Activated CD4-positive, alpha-beta T cell treated with anti-CD3 and anti-CD28 coated beads for 1 hour (primary cell): Measurements from ENCODE around the gene SDR42E1.
"Not testable (repeated sequence)": the region's sequence is repeated elsewhere in the genome, so short reads cannot be mapped to it uniquely, and the experiment has no call there.

ENCODE experiments used
- DNase-seq: peaks from one replicate; pipeline ENCODE4 v3.0.0-alpha.2; 2020

Gene SDR42E1

DNA sequence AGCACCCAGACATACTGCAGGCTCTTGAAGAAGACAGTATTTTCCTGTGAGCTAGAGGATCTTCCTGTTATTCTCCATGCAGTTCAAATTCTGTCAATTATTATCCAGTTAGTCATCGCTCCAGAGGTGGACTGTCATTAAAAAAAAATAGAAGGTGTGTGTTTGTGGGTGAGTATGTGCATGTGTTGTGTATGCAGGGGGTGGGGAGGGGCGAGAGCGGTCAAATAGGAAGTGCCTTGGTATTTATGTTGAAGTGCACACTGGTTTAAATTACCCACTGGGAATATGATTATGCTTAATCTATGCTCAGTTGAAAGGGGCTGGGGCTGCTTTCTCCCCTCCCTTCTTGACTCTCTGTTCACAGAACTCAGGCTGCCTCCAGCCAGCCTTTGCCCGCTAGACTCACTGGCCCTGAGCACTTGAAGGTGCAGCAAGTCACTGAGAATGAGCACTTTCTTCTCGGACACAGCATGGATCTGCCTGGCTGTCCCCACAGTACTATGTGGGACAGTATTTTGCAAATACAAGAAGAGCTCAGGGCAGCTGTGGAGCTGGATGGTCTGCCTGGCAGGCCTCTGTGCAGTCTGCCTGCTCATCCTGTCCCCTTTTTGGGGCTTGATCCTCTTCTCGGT is 23.8 kb upstream of the SDR42E1 start, which contains the start of gene HSD17B2:
Gene HSD17B2, plus strand, starts transcription at position 273 of the 632 bp plus-strand sequence. Its CDS starts 172 bp downstream, at position 445.
- DNase-seq: no peak

DNA sequence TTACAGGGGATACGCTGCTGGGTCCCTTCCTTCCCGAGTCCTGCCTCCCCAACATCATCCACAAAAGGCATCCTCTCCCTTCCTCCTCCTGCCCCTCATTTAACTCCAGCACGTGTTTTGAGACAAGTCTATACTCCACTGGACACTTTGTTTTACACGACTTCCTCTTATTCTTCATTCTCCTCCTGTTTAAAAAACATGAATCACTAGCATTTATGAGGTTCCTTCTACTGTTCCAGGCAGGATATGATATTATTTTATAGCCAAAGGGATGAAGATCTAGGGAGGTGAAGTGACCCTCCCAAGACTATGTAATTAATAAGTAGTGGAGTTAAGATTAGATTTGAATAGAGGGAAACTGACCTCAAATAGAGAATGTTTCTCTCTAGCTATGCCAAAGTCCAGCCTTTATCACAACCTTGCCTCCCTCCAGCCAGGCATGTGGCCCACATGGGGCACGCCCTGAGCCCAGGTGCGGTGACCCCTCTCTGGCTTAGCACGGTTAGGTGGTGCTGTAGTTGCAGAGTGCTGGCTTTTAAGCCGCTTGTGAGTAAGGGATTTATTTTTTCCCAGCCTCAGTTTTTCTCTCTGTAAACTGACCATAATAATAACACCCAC is 22.5 kb upstream of the SDR42E1 start:
- DNase-seq: no peak

- no peak for DNase-seq
These were observed 21.7 kb upstream of the SDR42E1 start for GRCh38 chr16:82033006-82033405.

GRCh38 chr16:82031116-82032084 is 20.1 kb upstream of the SDR42E1 start:
- DNase-seq: no peak

- no peak for DNase-seq
These were observed 16.4 kb upstream of the SDR42E1 start for GRCh38 chr16:82027629-82028064.

DNA sequence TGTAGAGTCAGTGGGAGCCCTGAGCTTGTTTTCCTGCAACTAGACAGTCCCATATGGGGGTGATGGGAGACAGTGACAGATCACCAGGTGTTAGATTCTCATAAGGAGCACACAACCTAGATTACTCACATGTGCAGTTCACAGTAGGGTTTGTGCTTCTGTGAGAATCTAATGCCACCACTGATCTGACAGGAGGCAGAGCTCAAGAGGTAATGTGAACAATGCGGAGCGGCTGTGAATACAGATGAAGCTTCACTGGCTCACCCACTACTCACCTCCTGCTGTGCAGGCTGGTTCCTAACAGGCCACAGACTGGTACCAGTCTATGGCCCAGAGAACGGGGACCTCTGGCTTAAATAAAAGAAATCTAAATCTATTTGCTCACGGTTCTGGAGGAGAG is 13.6 kb upstream of the SDR42E1 start:
- no peak for DNase-seq

DNA sequence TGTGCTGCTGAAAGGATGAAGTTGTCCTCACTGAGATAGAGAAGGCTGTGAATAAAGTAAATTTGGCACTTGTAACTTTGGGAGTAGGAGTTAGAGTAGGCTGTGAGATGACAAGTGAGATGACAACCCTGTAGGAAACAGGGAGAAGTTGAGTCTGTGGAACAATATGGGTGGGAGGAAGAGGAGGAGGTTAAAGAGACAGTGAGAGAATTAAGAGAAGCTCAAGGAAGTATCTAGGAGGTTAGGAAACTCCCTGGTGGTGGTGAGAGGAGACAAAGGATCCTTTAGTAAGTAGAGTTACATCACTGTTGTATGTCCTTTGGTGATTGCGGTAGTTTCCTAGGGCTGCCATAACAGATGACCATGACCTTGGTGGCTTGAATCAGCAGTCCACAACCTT is 13.0 kb upstream of the SDR42E1 start:
- no peak for DNase-seq

DNA sequence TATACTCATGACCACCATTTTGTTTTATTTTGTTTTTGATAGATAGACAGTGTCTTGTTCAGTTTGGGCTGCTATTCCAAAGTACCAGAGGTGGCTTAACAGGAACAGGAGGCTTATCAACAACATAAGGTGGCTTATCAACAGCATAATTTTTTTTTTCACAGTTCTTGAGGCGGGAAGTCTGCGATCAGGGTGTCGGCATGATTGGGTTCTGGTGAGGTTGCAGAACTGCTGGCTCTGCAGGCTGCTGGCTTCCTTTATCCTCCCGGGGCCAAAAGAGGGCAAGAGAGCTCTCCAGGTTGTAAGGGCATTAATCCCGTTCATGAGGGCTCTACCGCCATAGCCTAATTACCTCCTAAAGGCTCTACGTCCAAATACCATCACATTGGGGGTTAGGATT is 11.9 kb upstream of the SDR42E1 start:
- no peak for DNase-seq

GRCh38 chr16:82020051-82020450 is 8.8 kb upstream of the SDR42E1 start:
- no peak for DNase-seq

DNA sequence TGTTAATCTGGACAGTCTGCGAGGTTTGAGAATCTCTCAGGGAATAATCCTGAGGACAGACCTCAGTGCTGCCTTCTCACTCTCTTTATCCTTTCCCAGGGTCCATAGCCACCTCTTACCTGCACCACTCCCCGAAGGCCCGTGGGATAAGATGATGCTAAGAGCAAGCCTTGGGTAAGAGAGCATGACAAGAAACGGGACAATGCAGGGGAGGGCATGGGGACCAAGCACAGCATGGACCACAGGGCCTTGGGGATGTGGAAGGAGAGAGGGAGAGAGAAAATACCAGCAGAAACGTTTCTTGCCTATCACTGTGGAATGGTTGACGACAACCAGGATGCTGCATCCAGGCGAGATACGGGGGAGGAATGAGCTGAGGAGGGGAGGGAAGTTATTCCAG is 8.3 kb upstream of the SDR42E1 start:
- DNase-seq: no peak

GRCh38 chr16:82017911-82018568 is 6.8 kb upstream of the SDR42E1 start:
- DNase-seq: no peak

GRCh38 chr16:82016964-82017363 is 5.7 kb upstream of the SDR42E1 start:
- no peak for DNase-seq

- no peak for DNase-seq
These were observed 5.0 kb upstream of the SDR42E1 start for GRCh38 chr16:82016263-82016662.

DNA sequence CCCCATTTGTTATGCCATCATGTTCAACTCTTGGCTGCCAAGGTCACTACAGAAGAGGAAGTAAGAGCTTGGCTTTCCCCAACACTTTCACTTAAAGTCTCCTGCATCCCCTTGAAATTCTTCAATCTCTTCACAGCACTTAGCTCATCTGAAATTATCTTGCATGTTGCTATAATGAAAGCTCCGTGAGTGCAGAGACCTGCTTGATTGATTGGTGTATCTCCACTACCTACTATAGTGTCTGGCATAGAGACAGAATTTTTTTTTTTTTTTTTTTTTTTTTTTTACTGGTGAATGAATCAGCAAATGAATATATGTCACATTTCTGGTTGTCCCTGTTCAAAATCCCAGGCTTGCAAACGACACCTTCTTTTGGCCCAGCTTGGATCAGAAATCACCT is 1.9 kb upstream of the SDR42E1 start:
- DNase-seq: no peak

GRCh38 chr16:82010649-82011048 is 621 bp downstream of the SDR42E1 start:
- no peak for DNase-seq

DNA sequence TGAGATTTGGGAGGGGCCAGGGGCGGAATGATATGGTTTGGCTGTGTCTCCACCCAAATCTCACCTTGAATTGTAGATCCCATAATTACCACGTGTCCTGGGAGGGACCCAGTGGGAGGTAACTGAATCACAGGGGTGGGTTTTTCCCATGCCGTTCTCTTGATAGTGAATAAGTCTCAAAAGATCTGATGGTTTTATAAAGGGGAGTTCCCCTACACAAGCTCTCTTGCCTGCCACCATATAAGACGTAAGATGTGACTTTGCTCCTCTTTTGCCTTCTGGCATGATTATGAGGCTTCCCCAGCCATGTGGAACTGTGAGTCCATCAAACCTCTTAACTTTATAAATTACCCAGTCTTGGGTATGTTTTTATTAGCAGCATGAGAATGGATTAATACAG is 1.5 kb downstream of the SDR42E1 start:
- not testable (repeated sequence) for DNase-seq

DNA sequence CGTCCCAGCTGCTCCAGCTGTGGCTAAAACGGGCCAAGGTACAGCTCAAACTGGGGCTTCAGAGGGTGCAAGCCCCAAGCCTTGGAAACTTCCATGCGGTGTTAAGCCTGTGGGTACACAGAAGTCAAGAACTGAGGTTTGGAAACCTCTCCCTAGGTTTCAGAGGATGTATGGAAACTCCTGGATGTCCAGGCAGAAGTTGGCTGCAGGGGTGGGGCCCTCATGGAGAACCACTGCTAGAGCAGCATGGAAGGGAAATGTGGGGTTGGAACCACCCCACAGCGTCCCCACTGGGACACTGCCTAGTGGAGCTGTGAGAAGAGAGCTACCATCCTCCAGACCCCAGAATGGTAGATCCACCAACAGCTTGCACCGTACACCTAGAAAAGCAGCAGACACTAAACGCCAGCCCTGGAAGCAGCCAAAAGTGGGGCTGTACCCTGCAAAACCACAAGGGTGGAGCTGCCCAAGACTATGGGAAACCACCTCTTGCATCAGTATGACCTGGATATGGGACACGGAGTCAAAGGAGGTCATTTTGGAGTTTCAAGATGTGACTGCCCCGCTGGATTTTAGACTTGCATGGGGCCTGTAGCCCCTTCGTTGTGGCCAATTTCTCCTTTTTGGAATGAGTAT is 2.2 kb downstream of the SDR42E1 start:
- DNase-seq: no peak

- DNase-seq: no peak
These were observed 4.1 kb downstream of the SDR42E1 start for GRCh38 chr16:82007189-82007588.

DNA sequence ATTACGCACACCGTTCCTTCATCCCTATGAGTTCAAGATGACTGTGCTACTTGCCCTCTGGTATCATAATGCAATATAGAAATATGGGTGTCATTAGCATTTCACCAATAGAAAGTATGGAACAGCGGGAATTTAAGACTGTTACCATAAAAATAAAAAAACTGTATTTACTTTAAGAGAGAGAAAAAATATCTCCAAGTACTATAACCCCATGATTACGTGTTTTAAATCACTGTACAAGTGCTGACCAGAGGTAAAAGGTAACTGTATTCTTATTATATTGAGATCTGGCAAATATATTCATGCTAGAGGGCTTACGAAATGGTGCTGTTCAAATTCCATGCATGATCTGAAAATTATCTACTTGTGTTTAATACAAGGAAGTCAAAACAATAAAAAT is 5.2 kb downstream of the SDR42E1 start:
- DNase-seq: no peak

GRCh38 chr16:82005027-82005830 is 6.0 kb downstream of the SDR42E1 start:
- DNase-seq: no peak

- no peak for DNase-seq
These were observed 6.7 kb downstream of the SDR42E1 start for GRCh38 chr16:82004601-82005000.

- no peak for DNase-seq
These were observed 8.4 kb downstream of the SDR42E1 start for GRCh38 chr16:82002831-82003230.
